ENCODE data around the gene GOLGA2.

GRCh38 chr9:128271512-128271911 lies 4.3 kb downstream of the GOLGA2 start:
- TF ChIP-seq CTCF (IDR thresholded peaks at IDR 0.05) (no peak), POLR2A (IDR thresholded peaks at IDR 0.05) (no peak)

All from right lobe of liver (tissue), 4 donors.